GM18505 (cell line): ENCODE data around the gene CACNB4.
"Not testable (repeated sequence)": the region's sequence is repeated elsewhere in the genome, so short reads cannot be mapped to it uniquely, and the experiment has no call there.

ENCODE experiments used
- ATAC-seq: cut with Tn5 transposase; IDR thresholded peaks from one replicate; pipeline ENCODE4 v1.9.1; 2021; ENCODE audit not compliant: unreplicated experiment
- POLR2A ChIP-seq: IDR thresholded peaks from 4 replicates; pipeline ENCODE4 v1.6.1; 2011; ENCODE audit warnings: borderline replicate concordance; ENCODE audit not compliant: insufficient read depth, insufficient read length; ENCODE audit errors: extremely low read depth

The CACNB4 gene

DNA sequence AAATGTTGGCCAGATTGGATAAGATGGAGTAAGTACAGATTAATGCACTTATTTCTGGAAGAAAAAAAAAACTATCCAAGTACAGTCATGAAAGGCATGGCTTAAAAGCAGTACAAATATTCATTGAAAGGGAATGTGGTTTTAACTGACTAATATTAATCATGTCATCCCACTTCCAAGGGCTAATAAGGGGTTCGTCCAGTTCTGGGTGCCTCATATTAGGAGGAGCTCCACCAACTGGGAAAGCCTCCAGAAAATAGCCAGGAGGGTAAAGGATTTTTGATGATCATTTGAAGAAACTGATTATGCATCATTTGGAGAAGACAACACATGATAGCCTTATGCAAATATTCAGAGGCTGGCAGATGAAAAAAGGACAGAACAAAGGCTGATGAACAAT, 155.4 kb downstream of the CACNB4 start:
- ATAC-seq = no peak
- no peak for TF ChIP-seq POLR2A

- not testable (repeated sequence) for ATAC-seq
Measured at GRCh38 chr2:151942540-151943205, 156.2 kb downstream of the CACNB4 start.

- ATAC-seq = no peak
- TF ChIP-seq POLR2A = no peak
Measured at GRCh38 chr2:151937966-151938365, 160.9 kb downstream of the CACNB4 start.

DNA sequence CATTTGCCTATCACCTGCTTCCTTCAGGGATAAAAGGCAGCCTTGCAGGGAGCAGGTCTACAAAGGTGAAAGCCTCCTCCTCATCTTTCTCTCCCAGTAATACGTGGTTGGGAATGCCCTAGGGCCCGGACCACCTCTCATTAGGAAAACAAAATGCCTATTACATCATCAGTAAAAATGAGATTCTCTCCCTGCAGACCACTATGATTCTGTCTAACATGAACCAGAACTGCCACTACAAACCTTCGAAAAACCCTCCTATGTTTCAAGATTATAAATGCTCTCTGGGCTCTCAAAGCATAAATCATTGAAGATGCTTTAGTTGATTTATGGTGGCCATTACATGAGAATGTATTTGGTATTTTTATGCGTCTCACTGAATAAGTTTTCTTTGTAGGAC, 162.2 kb downstream of the CACNB4 start:
- no peak for ATAC-seq
- TF ChIP-seq POLR2A = no peak

DNA sequence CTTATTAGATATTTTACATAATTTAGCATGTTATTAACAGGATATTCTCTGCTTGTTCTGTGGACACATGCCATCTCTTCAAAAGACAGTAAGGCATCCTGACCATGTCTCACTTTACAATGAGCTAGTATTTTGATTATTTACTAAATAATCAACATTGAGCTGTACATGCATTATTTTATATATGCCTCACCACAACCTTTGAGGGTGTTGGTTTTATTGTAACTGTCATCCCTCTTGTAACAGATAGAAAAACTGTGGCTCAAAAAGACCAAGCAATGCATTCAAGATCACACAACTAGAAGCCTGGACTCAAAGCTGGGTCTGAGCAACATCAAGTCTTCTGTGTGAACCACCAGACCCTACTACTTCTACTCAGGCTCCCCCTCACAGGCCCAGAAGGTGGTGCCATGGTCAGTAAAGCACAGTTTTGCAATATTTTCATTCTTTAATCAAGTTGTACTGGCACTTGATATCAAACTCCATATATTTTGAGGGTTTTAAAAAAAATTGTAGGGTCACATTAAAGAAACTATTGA, 165.5 kb downstream of the CACNB4 start:
- TF ChIP-seq POLR2A = no peak
- ATAC-seq = no peak

GRCh38 chr2:151931756-151932155, 167.1 kb downstream of the CACNB4 start:
- ATAC-seq = no peak
- no peak for TF ChIP-seq POLR2A

DNA sequence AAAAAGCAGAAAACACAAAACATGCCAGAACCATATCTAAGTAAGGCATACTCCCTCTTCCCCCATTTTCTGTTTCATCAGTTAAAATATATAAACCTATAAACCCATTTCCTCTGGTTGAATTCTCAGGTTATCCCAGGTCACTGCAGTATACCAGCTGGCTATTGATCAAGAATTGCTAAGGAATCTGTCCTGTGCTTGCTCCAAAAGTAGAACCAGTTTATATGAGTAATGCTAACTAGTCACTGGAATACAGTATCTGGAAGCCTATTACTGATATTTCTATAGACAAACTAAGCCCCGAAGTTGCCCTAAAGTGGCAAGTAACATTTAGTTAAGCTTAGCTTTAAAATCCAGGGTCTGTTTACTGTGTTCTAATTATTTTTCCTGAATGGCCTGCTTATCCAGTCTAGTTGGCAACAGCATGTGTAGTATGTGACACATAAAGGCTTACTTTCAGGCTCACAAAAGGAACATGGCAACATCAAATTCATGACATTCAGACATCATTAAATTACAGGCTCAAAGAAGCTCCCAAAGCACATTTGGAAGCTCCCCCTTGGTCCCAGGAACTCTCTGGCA, 167.7 kb downstream of the CACNB4 start:
- no peak for TF ChIP-seq POLR2A

DNA sequence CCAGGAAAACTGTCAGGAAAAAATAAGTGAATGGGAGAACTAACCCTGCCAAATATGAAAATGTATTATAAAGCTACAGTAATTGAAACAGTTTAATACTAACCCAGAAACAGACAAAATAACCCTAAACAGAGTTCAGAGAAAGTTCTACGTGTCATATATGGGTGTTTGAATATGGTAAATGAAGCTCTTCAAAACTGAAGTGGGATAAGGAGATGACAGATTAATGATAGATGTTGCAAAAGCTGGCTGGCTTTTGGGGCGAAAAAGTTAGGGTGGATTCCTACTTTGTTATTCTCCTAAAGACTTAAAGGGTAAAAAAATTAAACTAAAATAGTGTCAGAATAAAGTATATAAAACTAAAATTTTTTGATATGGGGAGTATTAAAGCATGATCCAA, 168.8 kb downstream of the CACNB4 start:
- no peak for TF ChIP-seq POLR2A
- ATAC-seq = no peak

More for the DNA sequence above, 167.7 kb downstream of the CACNB4 start:
- no peak for ATAC-seq

DNA sequence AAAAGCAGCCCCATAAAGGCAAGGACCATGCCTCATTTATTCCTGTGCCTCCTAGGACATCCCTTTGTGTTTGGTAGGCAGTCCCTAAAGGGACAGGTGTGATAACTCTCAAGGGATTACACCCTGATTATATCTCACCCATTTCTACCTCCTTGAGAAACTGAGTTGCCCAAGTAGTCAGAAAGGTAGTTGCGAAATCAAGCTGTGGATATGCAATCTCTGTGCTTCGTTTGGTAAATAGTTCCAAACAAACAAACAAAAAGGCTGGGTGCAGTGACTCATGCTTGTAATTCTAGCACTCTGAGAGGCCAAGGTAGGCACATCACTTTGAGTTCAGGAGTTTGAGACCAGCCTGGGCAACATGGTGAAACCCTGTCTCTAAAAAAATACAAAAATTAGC, 170.5 kb downstream of the CACNB4 start:
- TF ChIP-seq POLR2A = no peak
- ATAC-seq = no peak

DNA sequence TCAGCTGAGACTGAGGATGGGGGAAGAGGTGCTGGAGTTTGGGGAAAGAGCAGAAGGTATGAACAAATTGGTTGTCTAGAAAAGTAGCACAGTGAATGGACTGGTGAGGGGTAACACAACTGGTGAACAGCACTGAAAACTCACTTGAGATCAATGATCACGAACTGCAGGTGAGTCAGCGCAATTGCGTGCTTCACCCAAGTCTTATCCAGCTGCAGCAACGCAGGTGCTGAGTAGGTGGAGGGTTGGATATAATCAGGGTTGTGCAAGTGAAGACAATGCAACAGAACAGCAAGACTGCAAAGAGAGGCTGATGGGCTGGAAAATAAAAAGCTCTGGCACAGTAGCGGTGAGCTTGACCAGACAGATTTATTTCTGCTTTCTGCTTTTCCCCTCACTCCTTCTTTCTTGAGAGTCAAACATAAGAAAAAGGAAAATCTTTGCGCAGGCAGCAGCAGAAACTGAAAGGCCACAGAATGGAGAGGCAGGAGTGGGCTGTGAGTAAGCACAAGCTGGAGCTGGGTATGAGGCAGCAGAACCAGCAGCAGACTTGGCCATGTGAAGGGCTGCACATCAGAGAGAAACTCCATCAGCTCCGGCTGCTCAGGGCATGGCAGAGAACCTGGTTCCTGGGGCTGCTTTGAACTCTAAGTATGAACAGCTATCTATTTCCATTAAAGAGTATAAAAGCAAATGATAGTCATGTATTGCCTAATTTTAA, 171.2 kb downstream of the CACNB4 start:
- ATAC-seq = no peak
- no peak for TF ChIP-seq POLR2A

DNA sequence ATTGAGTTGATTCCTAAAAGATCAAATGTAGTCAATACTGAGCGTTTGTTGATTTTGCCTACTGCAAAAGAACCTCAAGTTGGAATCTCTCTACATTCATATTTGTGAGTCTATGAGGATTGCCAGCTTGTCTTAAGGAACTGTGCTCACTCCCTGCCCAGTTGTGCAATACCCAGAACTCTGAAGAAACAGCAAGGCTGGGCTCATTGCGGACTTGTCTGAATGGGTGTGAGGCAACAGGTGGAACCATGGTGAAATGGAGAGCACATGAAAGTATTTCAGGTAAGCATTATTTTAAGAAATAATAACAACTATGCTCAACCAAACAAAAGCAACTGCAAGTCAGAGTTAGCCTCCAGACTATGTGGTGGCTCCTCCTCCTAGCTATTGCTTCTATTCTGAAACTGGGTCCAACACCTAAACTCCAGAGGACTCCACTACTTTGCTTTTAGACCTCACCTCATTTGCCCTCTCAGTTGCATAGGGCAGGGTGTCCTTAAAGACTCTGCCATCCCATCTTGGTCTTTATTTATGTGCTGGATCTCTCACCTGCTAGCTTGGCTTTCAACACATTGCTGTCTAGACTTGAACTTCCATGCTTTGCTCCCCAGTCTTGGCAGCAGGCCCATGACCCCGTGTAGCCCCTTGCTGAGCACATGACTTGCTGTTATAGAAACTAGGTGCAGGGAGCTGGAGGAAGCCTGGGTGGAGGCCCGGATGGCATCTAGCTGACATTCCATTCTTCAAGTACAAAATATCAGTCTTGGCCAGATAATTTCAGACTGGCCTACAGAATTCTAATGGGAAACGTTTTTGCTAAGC, 175.8 kb downstream of the CACNB4 start:
- no peak for ATAC-seq
- TF ChIP-seq POLR2A = no peak

DNA sequence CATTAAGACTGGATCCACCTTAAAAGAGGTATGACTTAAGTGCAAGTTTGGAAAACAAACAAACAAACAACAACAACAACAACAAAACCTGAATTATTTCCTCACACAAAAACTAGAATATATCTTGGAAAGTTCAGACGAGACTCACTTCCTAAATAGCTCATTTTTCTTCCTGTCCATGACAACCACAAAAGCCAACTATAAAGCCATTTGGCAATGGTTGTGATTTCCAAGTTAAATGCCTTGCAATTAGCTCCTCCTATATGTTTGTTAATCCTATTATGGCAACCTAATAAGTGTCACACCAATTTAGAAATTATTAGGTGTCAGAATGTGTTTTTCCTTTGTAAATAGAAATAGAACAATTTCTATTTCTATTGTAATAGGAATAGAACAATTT, 179.1 kb downstream of the CACNB4 start:
- ATAC-seq = no peak
- TF ChIP-seq POLR2A = no peak

- no peak for TF ChIP-seq POLR2A
- ATAC-seq = no peak
Measured at GRCh38 chr2:151918308-151918707, 180.5 kb downstream of the CACNB4 start.
